Transverse colon (tissue), 4 donors: ENCODE data around the gene FAM118B. TPM values are rescaled to one million over a fixed set of nuclear protein-coding genes. Genes with fewer than 3 reads are reported as not detected.
A peak's percentile ranks its signal among the peaks of the same experiment; 100 is the strongest.

ENCODE experiments used
- DNase-seq: peaks from one replicate; pipeline ENCODE4 v3.0.0-alpha.2; 2019
- H3K27ac ChIP-seq, 4 donors: fragments of 200-600 bp; sonication (generic); 2 replicates each; pipeline ENCODE4 v1.5.1; 2016 to 2018; ENCODE audit warnings: inconsistent platforms in 4 of 4
- H3K27me3 ChIP-seq: fragments of 200-600 bp; sonication (generic); 2 replicates; pipeline ENCODE4 v1.5.1; 2017; ENCODE audit warnings: inconsistent platforms
- H3K36me3 ChIP-seq, 4 donors: fragments of 200-600 bp; sonication (generic); 2 replicates each; pipeline ENCODE4 v1.5.1; 2017 to 2019; ENCODE audit warnings: inconsistent platforms in 4 of 4
- H3K4me1 ChIP-seq, 4 donors: fragments of 200-600 bp; sonication (generic); 2 replicates each; pipeline ENCODE4 v1.5.1; 2017 to 2020; ENCODE audit warnings: inconsistent platforms in 4 of 4
- H3K4me3 ChIP-seq, 4 donors: fragments of 200-600 bp; sonication (generic); 1 replicate in 1 of 4; 2 replicates in 3 of 4; pipeline versions ENCODE4 v1.5.1 to v1.6.1; 2017 to 2019; ENCODE audit warnings: inconsistent platforms in 4 of 4
- H3K9me3 ChIP-seq, 2 donors: fragments of 200-600 bp; sonication (generic); 2 replicates each; pipeline ENCODE4 v1.5.1; 2017 to 2019; ENCODE audit warnings: inconsistent platforms in 2 of 2
- CTCF ChIP-seq, 5 experiments: fragments of 200-600 bp in 3 of 5; fragments of 450-650 bp in 2 of 5; sonication (generic) in 3 of 5; IDR thresholded peaks; 1 replicate in 2 of 5; 2 replicates in 3 of 5; pipeline ENCODE4 v1.5.1; 2016 to 2017; ENCODE audit warnings: antibody characterized with exemption in 5 of 5, inconsistent platforms in 3 of 5, mild to moderate bottlenecking in 2 of 5, moderate library complexity in 1 of 5
- EP300 ChIP-seq: sonication (generic); formaldehyde crosslinking; IDR thresholded peaks from one replicate; pipeline ENCODE4 v1.6.1; 2017; ENCODE audit warnings: antibody characterized with exemption, low read depth
- POLR2A ChIP-seq: fragments of 450-650 bp; IDR thresholded peaks from one replicate; pipeline ENCODE4 v1.6.1; 2016; ENCODE audit warnings: antibody characterized with exemption, mild to moderate bottlenecking, moderate library complexity
- POLR2AphosphoS5 ChIP-seq, 3 donors: sonication (generic); formaldehyde crosslinking; IDR thresholded peaks; one replicate each; pipeline ENCODE4 v1.6.1; 2016; ENCODE audit warnings: antibody characterized with exemption in 3 of 3
- WGBS, 2 donors: methylation state at CpG; one replicate each; pipeline ENCODE4 v1.1.5; 2018; ENCODE audit warnings: low coverage in 1 of 2; 5-methylcytosine and 5-hydroxymethylcytosine counted together
- in situ Hi-C, 4 donors: fragments of 200-750 bp; cut with MboI; loops; one replicate each; pipeline versions ENCODE4 v1.15.0 to v1.15.1; 2017; ENCODE audit warnings: low sequenced_read_pairs in 3 of 4, low pct_ligation_motif_present in 1 of 4, low pct_unique_long_range_greater_than_20kb in 1 of 4
- intact Hi-C: fragments of 100-400 bp; cut with DNase I; formaldehyde crosslinking; loops from one replicate; pipeline ENCODE4 v1.15.1; 2023; ENCODE audit warnings: low total_unique reads
- total RNA-seq, 4 donors: library from RNA; depleted of rRNA; stranded (reverse); fragments of >200 nt; gene quantifications; one replicate each; pipeline ENCODE4 v1.1.0, GENCODE V29; 2016

The FAM118B gene
- total RNA-seq, 4 donors from 2014 or later = 13.7 to 54.5 (median 47.3) TPM

GRCh38 chr11:126268361-126268707 lies 56.8 kb downstream of the FAM118B start:
- intact Hi-C loops (no loop called here), in situ Hi-C loops (no loop called here)
- no peak for DNase-seq
- Histone ChIP-seq H3K9me3 (no peaks in the 10 kb centered on the region), H3K4me3 (peak overlapping the region; percentile 68 to 95 (median 82)), H3K36me3 (peaks cover 0 to 34% (median 16%) of the 10 kb centered on the region in 4 donors), H3K4me1 (peaks cover 9 to 21% (median 15%) of the 10 kb centered on the region in 4 donors), H3K27me3 (no peaks in the 10 kb centered on the region), H3K27ac (peak overlapping the region; percentile 88 to 98 (median 92))
- 0 to 1% methylated on average over 11 to 23 of the region's 23 CpGs for WGBS, 2 donors
- no peak for TF ChIP-seq POLR2AphosphoS5 (IDR thresholded peaks at IDR 0.05)
- no peak for TF ChIP-seq CTCF (IDR thresholded peaks at IDR 0.05)
- TF ChIP-seq POLR2A = no peak
- TF ChIP-seq EP300 = no peak

- TF ChIP-seq POLR2AphosphoS5 (IDR thresholded peaks at IDR 0.05) = peak; percentile 82 to 96 (median 92)
- TF ChIP-seq EP300 = peak; percentile 54
- no peak for TF ChIP-seq CTCF (IDR thresholded peaks at IDR 0.05)
- TF ChIP-seq POLR2A = peak; percentile 90
- no peaks in the 10 kb centered on the region for H3K9me3 ChIP-seq
- H3K4me1 ChIP-seq = peaks cover 9 to 21% (median 15%) of the 10 kb centered on the region in 4 donors
- H3K4me3 ChIP-seq = peak within 1 kb of the TSS; percentile 68 to 95 (median 82)
- 1% methylated on average over 48 of the region's 64 CpGs; no CpG with 5 or more reads in 1 of the 2 donors for WGBS, 2 donors
- peaks cover 0 to 28% (median 13%) of the 10 kb centered on the region in 4 donors for H3K36me3 ChIP-seq
- DNase-seq = peak; percentile 100
- intact Hi-C loops (no loop called here), in situ Hi-C loops (no loop called here)
- H3K27me3 ChIP-seq = no peaks in the 10 kb centered on the region
- H3K27ac ChIP-seq = peak within 1 kb of the TSS; percentile 88 to 98 (median 92)
Measured at GRCh38 chr11:126268708-126269579, 57.4 kb downstream of the FAM118B start, which contains the start of the genes FOXRED1 and SRPRA. TSS of gene FOXRED1 (plus strand) at chr11:126269154. CDS start at chr11:126269207, 53 bp downstream. TSS of gene SRPRA (minus strand) at chr11:126268895. CDS start at chr11:126268804, 91 bp downstream.

GRCh38 chr11:126277322-126277721 lies 65.7 kb downstream of the FAM118B start:
- H3K36me3 ChIP-seq = no peaks in the 10 kb centered on the region

GRCh38 chr11:126277780-126278179 lies 66.2 kb downstream of the FAM118B start:
- no peaks in the 10 kb centered on the region for H3K27me3 ChIP-seq
- WGBS, 2 donors = 95% methylated on average over 4 of the region's 4 CpGs; no CpG with 5 or more reads in 1 of the 2 donors
- no peaks in the 10 kb centered on the region for H3K9me3 ChIP-seq
- TF ChIP-seq POLR2AphosphoS5 (IDR thresholded peaks at IDR 0.05) = no peak
- no peak for TF ChIP-seq CTCF (IDR thresholded peaks at IDR 0.05)
- TF ChIP-seq EP300 = no peak
- no peak for TF ChIP-seq POLR2A
- no peak overlapping the region for H3K27ac ChIP-seq
- H3K4me1 ChIP-seq = peaks cover 5 to 12% (median 8%) of the 10 kb centered on the region in 4 donors
- DNase-seq = no peak
- intact Hi-C loops = no loop called here
- no peaks in the 10 kb centered on the region for H3K36me3 ChIP-seq
- in situ Hi-C loops = no loop called here
- no peak overlapping the region for H3K4me3 ChIP-seq

More at GRCh38 chr11:126277322-126277721, 65.7 kb downstream of the FAM118B start:
- no peak for DNase-seq
- peaks cover 5 to 10% (median 6%) of the 10 kb centered on the region in 4 donors for H3K4me1 ChIP-seq
- no peaks in the 10 kb centered on the region for H3K9me3 ChIP-seq
- no peak for TF ChIP-seq POLR2A
- no peak for TF ChIP-seq EP300
- no peak overlapping the region for H3K27ac ChIP-seq
- in situ Hi-C loops (no loop called here), intact Hi-C loops (no loop called here)
- 93 to 100% methylated on average over 1 to 10 of the region's 11 CpGs for WGBS, 2 donors
- H3K4me3 ChIP-seq = no peak overlapping the region
- H3K27me3 ChIP-seq = no peaks in the 10 kb centered on the region
